MG63 (cell line): ENCODE data around the gene OTULINL. TPM values are rescaled to one million over a fixed set of nuclear protein-coding genes. Genes with fewer than 3 reads are reported as not detected.
"Not testable (repeated sequence)": the region's sequence is repeated elsewhere in the genome, so short reads cannot be mapped to it uniquely, and the experiment has no call there.

Experiments
- DNase-seq: peaks from one replicate; pipeline ENCODE4 v3.0.0-alpha.2; 2020
- H3K27me3 ChIP-seq: fragments of 250-450 bp; sonication (Bioruptor Pico); 2 replicates; pipeline ENCODE4 v1.5.1; 2020; ENCODE audit warnings: mild to moderate bottlenecking, moderate library complexity
- H3K36me3 ChIP-seq: fragments of 250-450 bp; sonication (Bioruptor Pico); 2 replicates; pipeline ENCODE4 v1.5.1; 2020; ENCODE audit warnings: mild to moderate bottlenecking, moderate library complexity
- H3K4me3 ChIP-seq: fragments of 250-450 bp; sonication (Bioruptor Pico); 2 replicates; pipeline ENCODE4 v1.5.1; 2020; ENCODE audit warnings: mild to moderate bottlenecking, moderate library complexity
- H3K9me3 ChIP-seq: fragments of 250-450 bp; sonication (Bioruptor Pico); 2 replicates; pipeline ENCODE4 v1.5.1; 2020; ENCODE audit warnings: mild to moderate bottlenecking, moderate library complexity
- total RNA-seq: library from RNA; depleted of rRNA; stranded (reverse); fragments of >200 nt; shearing (Covaris generic); gene quantifications from 2 replicates; pipeline ENCODE4 v1.2.3, GENCODE V29; 2014; ENCODE audit warnings: low replicate concordance; rRNA removed

Gene OTULINL
- total RNA-seq, result 0.63 TPM in 1 of 2 replicates, not detected in the other

GRCh38 chr5:14581106-14581890 is at the start of gene OTULINL:
Gene OTULINL, plus strand, starts transcription at chr5:14581792. Its CDS starts 103 bp downstream, at chr5:14581895.
- Histone ChIP-seq H3K27me3 (peaks cover 47% of the 10 kb centered on the region), H3K36me3 (no peaks in the 10 kb centered on the region), H3K4me3 (peak within 1 kb of the TSS; percentile 64), H3K9me3 (peaks cover 3% of the 10 kb centered on the region; the same call in 1 of the 2 replicates)
- DNase-seq, result peak; percentile 86

GRCh38 chr5:14532180-14532579 is 49.4 kb upstream of the OTULINL start:
- no peak for DNase-seq
- Histone ChIP-seq H3K27me3 (no peaks in the 10 kb centered on the region), H3K4me3 (no peak overlapping the region), H3K9me3 (no peaks in the 10 kb centered on the region; the same call in 1 of the 2 replicates), H3K36me3 (no peaks in the 10 kb centered on the region)

- Histone ChIP-seq H3K27me3 (no peaks in the 10 kb centered on the region; the same call in 1 of the 2 replicates), H3K9me3 (peaks cover 4% of the 10 kb centered on the region; the same call in 1 of the 2 replicates), H3K4me3 (no peak overlapping the region), H3K36me3 (no peaks in the 10 kb centered on the region)
- no peak for DNase-seq
These were observed 46.8 kb upstream of the OTULINL start for GRCh38 chr5:14534773-14535172.

GRCh38 chr5:14545308-14545707 is 36.3 kb upstream of the OTULINL start:
- peaks cover 10% of the 10 kb centered on the region for H3K27me3 ChIP-seq

GRCh38 chr5:14545862-14546261 is 35.7 kb upstream of the OTULINL start:
- peaks cover 14% of the 10 kb centered on the region for H3K27me3 ChIP-seq
- H3K4me3 ChIP-seq, result no peak overlapping the region
- no peaks in the 10 kb centered on the region for H3K36me3 ChIP-seq
- DNase-seq, result no peak
- H3K9me3 ChIP-seq, result peaks cover 7% of the 10 kb centered on the region

More at GRCh38 chr5:14545308-14545707, 36.3 kb upstream of the OTULINL start:
- no peak for DNase-seq
- H3K9me3 ChIP-seq, result peaks cover 8% of the 10 kb centered on the region
- no peaks in the 10 kb centered on the region for H3K36me3 ChIP-seq
- no peak overlapping the region for H3K4me3 ChIP-seq

- Histone ChIP-seq H3K4me3 (no peak overlapping the region), H3K27me3 (peaks cover 14% of the 10 kb centered on the region), H3K36me3 (no peaks in the 10 kb centered on the region), H3K9me3 (no peaks in the 10 kb centered on the region)
- DNase-seq, result no peak
These were observed 33.9 kb upstream of the OTULINL start for GRCh38 chr5:14547666-14548065.

- H3K27me3 ChIP-seq, result peaks cover 18% of the 10 kb centered on the region
- H3K4me3 ChIP-seq, result no peak overlapping the region
- no peak for DNase-seq
- no peaks in the 10 kb centered on the region for H3K36me3 ChIP-seq
- H3K9me3 ChIP-seq, result no peaks in the 10 kb centered on the region
These were observed 30.4 kb upstream of the OTULINL start for GRCh38 chr5:14551211-14551610.

DNA sequence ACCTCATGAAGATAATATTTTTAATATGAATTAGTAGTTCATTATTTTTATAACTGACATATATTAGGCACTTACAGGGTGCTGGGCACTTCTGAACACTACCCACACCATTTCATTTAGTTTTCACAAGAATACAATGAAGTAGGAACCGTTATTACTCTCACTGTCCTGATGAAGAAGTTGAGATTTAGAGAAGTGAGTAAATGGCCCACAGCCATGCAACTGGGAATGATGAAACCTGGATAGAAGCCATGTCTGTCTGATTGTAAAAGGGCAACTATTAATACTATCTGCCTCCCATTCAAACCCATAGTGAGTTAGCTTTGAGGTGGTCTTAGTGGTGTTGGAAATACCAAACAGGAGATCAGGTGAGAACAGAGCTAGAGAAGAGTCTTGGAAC is 29.6 kb upstream of the OTULINL start:
- Histone ChIP-seq H3K36me3 (no peaks in the 10 kb centered on the region), H3K9me3 (no peaks in the 10 kb centered on the region), H3K27me3 (peaks cover 18% of the 10 kb centered on the region), H3K4me3 (no peak overlapping the region)
- no peak for DNase-seq

- H3K9me3 ChIP-seq, H3K36me3 ChIP-seq, DNase-seq, H3K4me3 ChIP-seq: not testable (repeated sequence)
- peaks cover 18% of the 10 kb centered on the region for H3K27me3 ChIP-seq
These were observed 27.3 kb upstream of the OTULINL start for GRCh38 chr5:14554288-14554687.

DNA sequence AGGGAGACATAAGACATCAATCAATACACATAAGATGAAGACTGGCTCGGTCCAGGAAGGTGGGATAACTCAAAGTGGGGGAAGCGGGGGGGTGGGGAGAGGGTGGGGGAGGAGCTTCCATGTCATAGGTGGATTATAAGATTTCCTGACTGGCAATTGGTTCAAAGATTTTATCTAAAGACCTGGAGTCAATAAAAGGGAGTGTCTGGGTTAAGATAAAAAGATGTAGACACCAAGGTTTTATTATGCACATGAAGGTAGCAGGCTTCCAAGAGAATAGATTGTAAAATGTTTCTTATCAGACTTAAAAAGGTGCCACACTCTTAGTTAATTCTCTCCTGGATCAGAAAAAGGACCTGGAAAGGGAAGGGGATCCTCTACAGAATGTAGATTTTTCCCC is 25.6 kb upstream of the OTULINL start:
- Histone ChIP-seq H3K27me3 (peaks cover 15% of the 10 kb centered on the region; the same call in 1 of the 2 replicates), H3K9me3 (no peaks in the 10 kb centered on the region), H3K36me3 (no peaks in the 10 kb centered on the region), H3K4me3 (no peak overlapping the region)
- DNase-seq, result no peak

DNA sequence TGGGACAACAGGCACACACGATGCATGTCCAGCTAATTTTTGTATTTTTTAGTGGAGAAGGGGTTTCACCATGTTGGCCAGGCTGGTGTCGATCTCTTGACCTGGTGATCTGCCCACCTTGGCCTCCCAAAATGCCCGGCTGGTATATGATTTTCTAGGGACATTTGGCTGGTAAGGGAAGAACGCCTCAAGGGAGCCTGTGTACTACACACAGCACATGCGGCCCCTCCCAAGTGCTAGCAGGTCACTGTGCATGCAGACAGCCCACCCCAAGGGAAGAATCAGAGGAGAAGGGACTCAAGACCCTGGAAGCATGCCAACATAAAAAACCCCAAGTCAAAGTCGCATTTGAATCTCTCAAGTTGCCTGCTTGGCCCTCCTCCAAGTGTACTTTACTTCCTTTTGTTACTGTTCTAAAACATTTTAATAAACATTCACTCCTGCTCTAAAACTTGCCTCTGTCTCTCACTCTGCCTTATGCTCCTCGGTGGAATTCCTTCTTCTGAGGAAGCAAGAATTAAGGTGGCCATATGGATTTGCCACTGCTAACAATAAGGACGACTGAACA is 24.3 kb upstream of the OTULINL start:
- Histone ChIP-seq H3K9me3 (no peaks in the 10 kb centered on the region), H3K27me3 (peaks cover 17% of the 10 kb centered on the region; the same call in 1 of the 2 replicates), H3K36me3 (no peaks in the 10 kb centered on the region), H3K4me3 (no peak overlapping the region)
- no peak for DNase-seq

- Histone ChIP-seq H3K4me3 (no peak overlapping the region), H3K27me3 (peaks cover 17% of the 10 kb centered on the region; the same call in 1 of the 2 replicates), H3K9me3 (no peaks in the 10 kb centered on the region), H3K36me3 (no peaks in the 10 kb centered on the region)
- DNase-seq, result no peak
These were observed 23.7 kb upstream of the OTULINL start for GRCh38 chr5:14557791-14558415.

GRCh38 chr5:14560091-14560595 is 21.4 kb upstream of the OTULINL start:
- H3K36me3 ChIP-seq, result no peaks in the 10 kb centered on the region
- H3K9me3 ChIP-seq, result no peaks in the 10 kb centered on the region
- H3K27me3 ChIP-seq, result peaks cover 10% of the 10 kb centered on the region; the same call in 1 of the 2 replicates
- no peak overlapping the region for H3K4me3 ChIP-seq
- DNase-seq, result no peak

- DNase-seq, result no peak
- peaks cover 8% of the 10 kb centered on the region; the same call in 1 of the 2 replicates for H3K27me3 ChIP-seq
- H3K36me3 ChIP-seq, result no peaks in the 10 kb centered on the region
- H3K4me3 ChIP-seq, result no peak overlapping the region
- no peaks in the 10 kb centered on the region for H3K9me3 ChIP-seq
These were observed 19.9 kb upstream of the OTULINL start for GRCh38 chr5:14561741-14562140.

DNA sequence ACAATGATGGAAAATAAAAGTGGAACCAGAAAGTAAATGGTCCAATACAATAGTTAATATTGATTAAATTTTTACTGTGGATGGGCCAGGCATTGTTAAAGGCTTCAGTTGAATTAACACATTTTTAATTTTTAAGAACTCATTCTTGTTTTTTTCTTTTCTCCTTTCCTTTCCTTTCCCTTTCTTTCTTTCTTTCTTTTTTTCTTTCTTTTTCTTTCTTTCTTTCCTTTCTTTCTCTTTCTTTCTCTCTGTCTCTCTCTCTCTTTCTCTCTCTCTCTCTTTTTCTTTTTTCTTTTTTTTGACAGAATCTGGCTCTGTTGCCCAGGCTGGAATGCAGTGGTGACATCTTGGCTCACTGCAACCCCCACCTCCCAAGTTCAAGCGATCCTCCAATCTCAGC is 13.3 kb upstream of the OTULINL start:
- no peaks in the 10 kb centered on the region for H3K36me3 ChIP-seq
- H3K4me3 ChIP-seq, result no peak overlapping the region
- no peaks in the 10 kb centered on the region for H3K27me3 ChIP-seq
- no peak for DNase-seq
- H3K9me3 ChIP-seq, result peaks cover 3% of the 10 kb centered on the region; the same call in 1 of the 2 replicates

DNA sequence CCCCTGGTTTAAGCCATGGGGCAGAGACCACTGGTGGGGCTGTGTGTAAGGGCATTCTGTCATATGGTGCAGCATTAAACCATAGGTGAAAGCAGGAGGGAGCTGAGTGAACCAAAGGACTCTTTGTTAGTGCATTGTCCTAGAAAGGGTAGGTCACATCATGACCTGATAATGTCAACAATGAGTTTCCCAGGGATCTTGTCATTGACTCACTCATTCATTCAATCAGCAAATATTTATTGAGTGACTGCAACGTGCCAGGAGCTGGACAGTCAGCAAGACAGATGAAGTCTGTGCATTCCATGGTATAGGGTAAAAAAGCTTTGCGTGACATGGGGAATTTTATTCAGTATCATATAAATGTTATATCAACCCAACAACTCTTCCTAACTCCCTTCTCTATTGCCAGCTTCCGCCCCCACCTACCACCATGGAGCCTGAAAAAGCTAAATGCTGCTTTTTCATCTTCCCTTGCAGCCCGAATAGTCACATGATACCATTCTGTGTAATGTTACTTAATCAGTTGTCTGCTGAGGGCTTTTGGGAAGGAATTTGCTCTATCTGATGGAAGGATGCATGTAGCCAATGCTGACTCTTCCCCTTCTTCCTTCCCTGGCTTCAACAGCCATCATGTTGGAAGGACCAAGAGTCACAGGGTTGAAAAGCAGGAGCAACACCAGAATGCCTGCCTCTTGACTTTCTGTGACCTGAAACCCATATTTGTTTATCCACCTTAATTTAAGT is 11.5 kb upstream of the OTULINL start:
- no peaks in the 10 kb centered on the region for H3K36me3 ChIP-seq
- H3K4me3 ChIP-seq, result no peak overlapping the region
- H3K27me3 ChIP-seq, result no peaks in the 10 kb centered on the region
- no peak for DNase-seq
- peaks cover 3% of the 10 kb centered on the region; the same call in 1 of the 2 replicates for H3K9me3 ChIP-seq
